ENCODE results near the gene CEMIP2. TPM values are rescaled to one million over a fixed set of nuclear protein-coding genes. Genes with fewer than 3 reads are reported as not detected.

Gene CEMIP2
- total and polyA plus RNA-seq, 2 donors (not counting 3 experiments of a cell fraction or from before 2014, with no cell fraction given) = 41.6 to 44.3 TPM

- Histone ChIP-seq H3K79me2 (ENCODE audit: control insufficient read depth, insufficient read depth, low read length) (no peaks in the 10 kb centered on the region), H2AFZ (ENCODE audit: low read depth, low read length) (no peak overlapping the region), H3K36me3 (ENCODE audit: control insufficient read depth in 2 of 2, extremely low read depth in 1 of 2, insufficient read depth in 2 of 2, low read length in 2 of 2) (no peaks in the 10 kb centered on the region), H3K4me3 (replicated peaks in 1 of 3; ENCODE audit: insufficient read depth in 1 of 3, low read depth in 1 of 3, low read length in 3 of 3) (no peak overlapping the region), H3K27ac (ENCODE audit: insufficient read depth, low read depth, low read length) (no peak overlapping the region), H3K9ac (replicated peaks; ENCODE audit: extremely low read depth, insufficient read depth, low read length) (no peak overlapping the region), H3K4me2 (ENCODE audit: insufficient read depth, low read length) (no peak overlapping the region), H4K20me1 (replicated peaks; ENCODE audit: control insufficient read depth, extremely low read depth, insufficient read depth, low read length) (no peaks in the 10 kb centered on the region), H3K9me3 (replicated peaks; ENCODE audit: control insufficient read depth, insufficient read depth, low read length) (no peaks in the 10 kb centered on the region), H3K27me3 (ENCODE audit: control insufficient read depth in 2 of 2, insufficient read depth in 2 of 2, low read length in 2 of 2) (no peaks in the 10 kb centered on the region), H3K9me1 (replicated peaks; ENCODE audit: control insufficient read depth, extremely low read depth, insufficient read depth, low read length) (no peaks in the 10 kb centered on the region), H3K4me1 (ENCODE audit: control insufficient read depth, extremely low read depth, insufficient read depth, low read length) (no peaks in the 10 kb centered on the region)
- dilution Hi-C loops (cut with MboI; ENCODE audit: extremely low pct_ligation_motif_present, low sequenced_read_pairs) = no loop called here
- ChIA-PET POLR2A (no interaction called here), CTCF (interaction anchor here (1.3 kb wide), 1 partner anchor 17 kb away, joined by 6 read pairs; no protein-coding TSS in a partner anchor)
- BruUV-seq (replicated peaks) = no TSS peak
- no peak for DNase-seq (ENCODE audit: low read depth, low spot score)
- TF ChIP-seq JUN (IDR thresholded peaks at IDR 0.05; ENCODE audit: borderline replicate concordance, insufficient read depth, insufficient read length, low read depth) = no peak
- TF ChIP-seq FOS (IDR thresholded peaks at IDR 0.05; ENCODE audit: borderline replicate concordance, insufficient read depth, low read length) = no peak
- TF ChIP-seq MYC (IDR thresholded peaks at IDR 0.05; ENCODE audit: low read depth, low read length) = no peak
- TF ChIP-seq POLR2AphosphoS5 (IDR thresholded peaks at IDR 0.05; ENCODE audit: insufficient read depth, low read depth, low read length) = no peak
- no peak for TF ChIP-seq POLR2A (IDR thresholded peaks at IDR 0.05; ENCODE audit: low read depth, low read length)
- no peak for TF ChIP-seq EZH2 (IDR thresholded peaks at IDR 0.05; ENCODE audit: borderline replicate concordance, low read depth, low read length, severe bottlenecking)
- TF ChIP-seq MAX (IDR thresholded peaks at IDR 0.05; ENCODE audit: insufficient read depth, insufficient read length) = no peak
- no peak for TF ChIP-seq CTCF (IDR thresholded peaks at IDR 0.05; ENCODE audit: extremely low read depth in 1 of 2, insufficient read depth in 1 of 2, low read depth in 1 of 2, low read length in 2 of 2)
- no peak for TF ChIP-seq GATA2 (IDR thresholded peaks at IDR 0.05; ENCODE audit: insufficient read depth, insufficient read length, low read depth, low read length)
- FAIRE-seq = no peak
- intact Hi-C loops (cut with micrococcal nuclease) = no loop called here
Observed at GRCh38 chr9:71668717-71669116, 99.6 kb downstream of the CEMIP2 start.
